NCI-H1417 (cell line): ENCODE results near the gene HERC2.

Experiments used
- DNase-seq, 3 experiments: peaks; one replicate each; lab custom pipeline; 2025; lab: John Stamatoyannopoulos, UW

HERC2 gene

GRCh38 chr15:28096670-28097431, 225.1 kb downstream of the HERC2 start:
- DNase-seq = no peak

GRCh38 chr15:28096411-28096669, 225.6 kb downstream of the HERC2 start:
- no peak for DNase-seq

GRCh38 chr15:28094732-28095521, 227.1 kb downstream of the HERC2 start:
- DNase-seq = peak; percentile 10 to 86 (median 84)

- DNase-seq = peak in 2 of 3 experiments; percentile 30 to 50
Measured at GRCh38 chr15:28093752-28094535, 228.0 kb downstream of the HERC2 start.

- DNase-seq = no peak
Measured at GRCh38 chr15:28091313-28091712, 230.7 kb downstream of the HERC2 start.

GRCh38 chr15:28086175-28086703, 235.7 kb downstream of the HERC2 start:
- DNase-seq = peak; percentile 27 to 68 (median 27)

- no peak for DNase-seq
Measured at GRCh38 chr15:28085489-28086174, 236.3 kb downstream of the HERC2 start.

GRCh38 chr15:28084547-28084946, 237.4 kb downstream of the HERC2 start:
- DNase-seq = no peak

- no peak for DNase-seq
Measured at GRCh38 chr15:28082891-28083684, 238.9 kb downstream of the HERC2 start.

GRCh38 chr15:28081594-28081993, 240.4 kb downstream of the HERC2 start:
- DNase-seq = no peak

- peak in 1 of 3 experiments; percentile 23 for DNase-seq
Measured at GRCh38 chr15:28080386-28080785, 241.6 kb downstream of the HERC2 start.

GRCh38 chr15:28079313-28079969, 242.5 kb downstream of the HERC2 start:
- DNase-seq = no peak

- no peak for DNase-seq
Measured at GRCh38 chr15:28078191-28078719, 243.7 kb downstream of the HERC2 start.

GRCh38 chr15:28075573-28075972, 246.4 kb downstream of the HERC2 start:
- peak in 1 of 3 experiments; percentile 22 for DNase-seq

GRCh38 chr15:28068930-28069329, 253.0 kb downstream of the HERC2 start:
- DNase-seq = no peak

GRCh38 chr15:28066231-28066630, 255.7 kb downstream of the HERC2 start:
- DNase-seq = no peak
